Measurements from ENCODE around the gene APOA1. TPM values are rescaled to one million over a fixed set of nuclear protein-coding genes. Genes with fewer than 3 reads are reported as not detected.

Gene APOA1
- polyA plus RNA-seq, 1 donor = 4,188 TPM

DNA sequence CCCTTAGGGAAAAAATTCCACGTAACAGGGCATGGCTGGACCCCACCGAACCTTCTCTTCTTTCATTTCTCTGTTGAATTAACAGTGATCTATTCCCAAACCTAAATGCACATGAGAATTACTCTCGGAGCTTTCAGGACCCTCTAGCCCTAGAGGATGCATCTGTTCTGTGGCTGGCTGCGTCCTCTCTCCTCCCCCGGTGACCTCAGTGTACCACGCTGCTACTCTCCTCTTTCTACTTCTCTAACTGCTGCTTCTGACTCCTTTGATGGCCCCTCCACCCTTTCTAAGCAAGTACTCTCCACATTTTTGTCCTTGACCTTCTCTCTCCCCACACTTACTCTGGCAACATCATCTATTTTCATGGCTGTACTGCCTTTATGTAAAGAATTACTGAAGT is 12.1 kb upstream of the APOA1 start:
- Histone ChIP-seq H3K36me3 (ENCODE audit: control insufficient read depth, insufficient read depth, low read length) (peaks cover 63% of the 10 kb centered on the region), H3K27me3 (ENCODE audit: control insufficient read depth, insufficient read depth, low read length) (no peaks in the 10 kb centered on the region), H3K9me3 (ENCODE audit: control insufficient read depth, low read depth, low read length) (no peaks in the 10 kb centered on the region), H3K4me1 (ENCODE audit: control insufficient read depth, insufficient read depth, low read length) (peaks cover 24% of the 10 kb centered on the region), H3K27ac (ENCODE audit: low read length) (no peak overlapping the region), H3K4me3 (ENCODE audit: low read length) (no peak overlapping the region)
- no CpG with 5 or more reads among the region's 6 CpGs for WGBS (ENCODE audit: insufficient coverage, low lambda C conversion rate)
- no peak for DNase-seq

GRCh38 chr11:116849060-116849459 is 11.6 kb upstream of the APOA1 start:
- H3K4me3 ChIP-seq (ENCODE audit: low read length) = no peak overlapping the region
- H3K36me3 ChIP-seq (ENCODE audit: control insufficient read depth, insufficient read depth, low read length) = peaks cover 59% of the 10 kb centered on the region
- no peaks in the 10 kb centered on the region for H3K9me3 ChIP-seq (ENCODE audit: control insufficient read depth, low read depth, low read length)
- H3K27ac ChIP-seq (ENCODE audit: low read length) = no peak overlapping the region
- peaks cover 25% of the 10 kb centered on the region for H3K4me1 ChIP-seq (ENCODE audit: control insufficient read depth, insufficient read depth, low read length)
- no peak for DNase-seq
- no CpG with 5 or more reads among the region's 12 CpGs for WGBS (ENCODE audit: insufficient coverage, low lambda C conversion rate)
- no peaks in the 10 kb centered on the region for H3K27me3 ChIP-seq (ENCODE audit: control insufficient read depth, insufficient read depth, low read length)

DNA sequence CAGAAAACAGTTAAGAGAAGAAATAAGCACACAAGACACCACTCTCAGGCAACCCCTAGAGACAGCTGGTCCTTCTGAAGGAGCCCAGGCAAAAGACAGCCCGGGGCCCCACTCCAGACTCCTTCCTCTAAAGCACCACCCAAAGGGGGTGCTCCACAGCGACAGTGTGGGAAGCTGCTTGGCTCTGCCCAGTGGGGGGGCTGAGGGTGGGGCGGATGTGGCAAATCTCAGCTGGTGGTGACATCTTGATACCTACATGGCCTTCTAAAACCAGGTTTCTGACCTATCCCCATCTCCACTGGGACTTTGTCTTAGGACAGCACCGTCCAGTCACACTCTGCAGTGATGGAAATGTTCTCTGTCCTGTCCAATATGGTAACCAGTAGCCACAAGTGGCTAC is 10.2 kb upstream of the APOA1 start:
- DNase-seq = no peak
- peaks cover 21% of the 10 kb centered on the region for H3K4me1 ChIP-seq (ENCODE audit: control insufficient read depth, insufficient read depth, low read length)
- peaks cover 57% of the 10 kb centered on the region for H3K36me3 ChIP-seq (ENCODE audit: control insufficient read depth, insufficient read depth, low read length)
- H3K27me3 ChIP-seq (ENCODE audit: control insufficient read depth, insufficient read depth, low read length) = no peaks in the 10 kb centered on the region
- H3K27ac ChIP-seq (ENCODE audit: low read length) = no peak overlapping the region
- H3K4me3 ChIP-seq (ENCODE audit: low read length) = no peak overlapping the region
- no peaks in the 10 kb centered on the region for H3K9me3 ChIP-seq (ENCODE audit: control insufficient read depth, low read depth, low read length)
- 100% methylated on average over 1 of the region's 4 CpGs for WGBS (ENCODE audit: insufficient coverage, low lambda C conversion rate)

GRCh38 chr11:116844722-116845121 is 7.3 kb upstream of the APOA1 start:
- Histone ChIP-seq H3K27me3 (ENCODE audit: control insufficient read depth, insufficient read depth, low read length) (no peaks in the 10 kb centered on the region), H3K4me3 (ENCODE audit: low read length) (no peak overlapping the region), H3K27ac (ENCODE audit: low read length) (no peak overlapping the region), H3K9me3 (ENCODE audit: control insufficient read depth, low read depth, low read length) (no peaks in the 10 kb centered on the region), H3K4me1 (ENCODE audit: control insufficient read depth, insufficient read depth, low read length) (peaks cover 36% of the 10 kb centered on the region), H3K36me3 (ENCODE audit: control insufficient read depth, insufficient read depth, low read length) (peaks cover 52% of the 10 kb centered on the region)
- 100% methylated on average over 2 of the region's 4 CpGs for WGBS (ENCODE audit: insufficient coverage, low lambda C conversion rate)
- DNase-seq = no peak

DNA sequence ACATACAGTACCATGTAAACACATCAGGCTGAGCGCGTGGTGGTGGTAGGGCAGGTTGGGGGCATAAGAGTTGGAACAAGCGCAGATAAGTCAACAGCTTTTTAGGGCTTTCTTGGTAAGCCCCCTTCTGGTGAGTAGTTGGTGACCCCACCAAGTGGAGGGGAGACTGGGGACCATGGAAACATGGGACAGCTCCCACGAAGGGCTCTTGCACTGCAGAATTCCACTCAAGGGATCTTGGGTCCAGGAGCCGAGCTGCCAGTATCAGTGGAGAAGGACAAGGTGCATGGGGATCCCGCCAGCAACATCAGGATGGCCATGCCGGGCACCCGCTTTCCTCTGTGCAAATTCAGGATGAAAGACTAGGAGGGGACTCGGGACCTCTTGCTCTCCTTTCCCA is 6.2 kb upstream of the APOA1 start:
- H3K4me1 ChIP-seq (ENCODE audit: control insufficient read depth, insufficient read depth, low read length) = peaks cover 46% of the 10 kb centered on the region
- DNase-seq = no peak
- no CpG with 5 or more reads among the region's 9 CpGs for WGBS (ENCODE audit: insufficient coverage, low lambda C conversion rate)
- no peaks in the 10 kb centered on the region for H3K27me3 ChIP-seq (ENCODE audit: control insufficient read depth, insufficient read depth, low read length)
- H3K36me3 ChIP-seq (ENCODE audit: control insufficient read depth, insufficient read depth, low read length) = peaks cover 43% of the 10 kb centered on the region
- peak overlapping the region; percentile 88 for H3K27ac ChIP-seq (ENCODE audit: low read length)
- H3K4me3 ChIP-seq (ENCODE audit: low read length) = no peak overlapping the region
- H3K9me3 ChIP-seq (ENCODE audit: control insufficient read depth, low read depth, low read length) = no peaks in the 10 kb centered on the region

GRCh38 chr11:116842909-116843308 is 5.5 kb upstream of the APOA1 start:
- Histone ChIP-seq H3K36me3 (ENCODE audit: control insufficient read depth, insufficient read depth, low read length) (peaks cover 38% of the 10 kb centered on the region), H3K9me3 (ENCODE audit: control insufficient read depth, low read depth, low read length) (no peaks in the 10 kb centered on the region), H3K27me3 (ENCODE audit: control insufficient read depth, insufficient read depth, low read length) (no peaks in the 10 kb centered on the region), H3K27ac (ENCODE audit: low read length) (peak overlapping the region; percentile 88), H3K4me1 (ENCODE audit: control insufficient read depth, insufficient read depth, low read length) (peaks cover 54% of the 10 kb centered on the region), H3K4me3 (ENCODE audit: low read length) (no peak overlapping the region)
- peak; percentile 91 to 93 for DNase-seq
- 80% methylated on average over 1 of the region's 4 CpGs for WGBS (ENCODE audit: insufficient coverage, low lambda C conversion rate)

- Histone ChIP-seq H3K4me3 (ENCODE audit: low read length) (no peak overlapping the region), H3K27ac (ENCODE audit: low read length) (peak overlapping the region; percentile 88), H3K27me3 (ENCODE audit: control insufficient read depth, insufficient read depth, low read length) (no peaks in the 10 kb centered on the region), H3K36me3 (ENCODE audit: control insufficient read depth, insufficient read depth, low read length) (peaks cover 30% of the 10 kb centered on the region), H3K4me1 (ENCODE audit: control insufficient read depth, insufficient read depth, low read length) (peaks cover 61% of the 10 kb centered on the region), H3K9me3 (ENCODE audit: control insufficient read depth, low read depth, low read length) (no peaks in the 10 kb centered on the region)
- DNase-seq = no peak
- 88% methylated on average over 3 of the region's 4 CpGs for WGBS (ENCODE audit: insufficient coverage, low lambda C conversion rate)
These were observed 4.7 kb upstream of the APOA1 start for GRCh38 chr11:116842117-116842516.

- H3K4me3 ChIP-seq (ENCODE audit: low read length) = no peak overlapping the region
- peak overlapping the region; percentile 96 for H3K27ac ChIP-seq (ENCODE audit: low read length)
- H3K9me3 ChIP-seq (ENCODE audit: control insufficient read depth, low read depth, low read length) = no peaks in the 10 kb centered on the region
- WGBS (ENCODE audit: insufficient coverage, low lambda C conversion rate) = no CpG with 5 or more reads among the region's 9 CpGs
- no peak for DNase-seq
- H3K4me1 ChIP-seq (ENCODE audit: control insufficient read depth, insufficient read depth, low read length) = peaks cover 69% of the 10 kb centered on the region
- H3K36me3 ChIP-seq (ENCODE audit: control insufficient read depth, insufficient read depth, low read length) = peaks cover 17% of the 10 kb centered on the region
- no peaks in the 10 kb centered on the region for H3K27me3 ChIP-seq (ENCODE audit: control insufficient read depth, insufficient read depth, low read length)
These were observed 3.4 kb upstream of the APOA1 start for GRCh38 chr11:116840746-116841296.

- Histone ChIP-seq H3K9me3 (ENCODE audit: control insufficient read depth, low read depth, low read length) (no peaks in the 10 kb centered on the region), H3K27me3 (ENCODE audit: control insufficient read depth, insufficient read depth, low read length) (no peaks in the 10 kb centered on the region), H3K4me3 (ENCODE audit: low read length) (no peak overlapping the region), H3K4me1 (ENCODE audit: control insufficient read depth, insufficient read depth, low read length) (peaks cover 73% of the 10 kb centered on the region), H3K36me3 (ENCODE audit: control insufficient read depth, insufficient read depth, low read length) (peaks cover 14% of the 10 kb centered on the region), H3K27ac (ENCODE audit: low read length) (peak overlapping the region; percentile 96)
- no peak for DNase-seq
- WGBS (ENCODE audit: insufficient coverage, low lambda C conversion rate) = no CpG with 5 or more reads among the region's 6 CpGs
These were observed 2.9 kb upstream of the APOA1 start for GRCh38 chr11:116840224-116840745.

DNA sequence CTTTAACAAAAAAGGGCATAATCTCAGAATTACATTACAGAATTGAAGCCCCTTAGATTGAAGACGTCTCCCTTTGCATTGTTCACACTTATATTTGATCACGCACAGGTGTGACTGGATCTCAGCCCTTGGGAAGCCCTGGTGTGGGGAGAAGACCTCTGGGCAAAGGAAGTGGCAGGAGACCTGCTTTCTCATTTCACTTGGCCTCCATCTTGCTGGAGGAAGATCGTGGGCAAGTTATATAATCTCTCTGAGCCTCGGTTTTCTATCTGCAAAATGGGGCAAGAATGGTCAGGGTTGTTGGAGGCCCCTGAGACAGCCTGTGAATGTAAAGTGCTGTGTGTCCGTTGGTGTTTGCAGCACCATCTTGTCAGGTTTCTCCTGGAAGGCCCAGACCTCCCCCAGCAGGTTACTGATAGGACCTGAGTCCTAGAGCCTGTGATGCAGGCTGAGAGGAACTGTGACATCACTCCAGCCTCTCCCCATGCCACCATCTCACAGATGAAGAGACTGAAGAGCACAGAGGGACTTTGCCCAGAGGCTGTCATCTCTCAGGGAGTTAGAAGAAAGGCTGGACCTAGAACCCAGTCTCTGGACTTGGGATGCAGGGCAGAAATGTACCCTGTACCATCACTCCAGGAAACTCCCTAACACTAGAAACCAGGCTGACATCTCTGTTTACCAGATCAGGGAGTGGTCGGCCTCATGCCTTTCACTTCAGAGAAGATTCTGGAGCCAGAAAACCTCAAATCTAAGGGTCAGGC is 1.1 kb upstream of the APOA1 start:
- peaks cover 6% of the 10 kb centered on the region for H3K36me3 ChIP-seq (ENCODE audit: control insufficient read depth, insufficient read depth, low read length)
- peak; percentile 82 to 91 for DNase-seq
- no peaks in the 10 kb centered on the region for H3K27me3 ChIP-seq (ENCODE audit: control insufficient read depth, insufficient read depth, low read length)
- no peaks in the 10 kb centered on the region for H3K9me3 ChIP-seq (ENCODE audit: control insufficient read depth, low read depth, low read length)
- WGBS (ENCODE audit: insufficient coverage, low lambda C conversion rate) = no CpG with 5 or more reads among the region's 6 CpGs
- no peak overlapping the region for H3K4me3 ChIP-seq (ENCODE audit: low read length)
- H3K4me1 ChIP-seq (ENCODE audit: control insufficient read depth, insufficient read depth, low read length) = peaks cover 69% of the 10 kb centered on the region
- H3K27ac ChIP-seq (ENCODE audit: low read length) = peak overlapping the region; percentile 96

All from large intestine (tissue), 3 donors.